Prostate gland (tissue), 2 donors: ENCODE data around the gene TPRG1L. TPM values are rescaled to one million over a fixed set of nuclear protein-coding genes. Genes with fewer than 3 reads are reported as not detected.
"Not testable (repeated sequence)": the region's sequence is repeated elsewhere in the genome, so short reads cannot be mapped to it uniquely, and the experiment has no call there.

Experiments used
- DNase-seq: peaks from one replicate; pipeline ENCODE4 v3.0.0-alpha.2; 2019; ENCODE audit warnings: low spot score
- H3K27ac ChIP-seq, 2 donors: fragments of 200-600 bp; sonication (generic); 2 replicates each; pipeline ENCODE4 v1.5.1; 2017 to 2019
- H3K27me3 ChIP-seq: fragments of 200-600 bp; sonication (generic); replicated peaks from 2 replicates; pipeline ENCODE4 v1.5.1; 2019; ENCODE audit not compliant: insufficient read depth
- H3K36me3 ChIP-seq, 2 donors: fragments of 200-600 bp; sonication (generic); 1 replicate in 1 of 2; 2 replicates in 1 of 2; pipeline versions ENCODE4 v1.5.1 to v1.8.1; 2017 to 2019
- H3K4me1 ChIP-seq: fragments of 200-600 bp; sonication (generic); replicated peaks from 2 replicates; pipeline ENCODE4 v1.5.1; 2019
- H3K4me3 ChIP-seq, 2 donors: fragments of 200-600 bp; sonication (generic); 2 replicates each; pipeline ENCODE4 v1.5.1; 2017 to 2019
- H3K9me3 ChIP-seq: fragments of 200-600 bp; sonication (generic); 2 replicates; pipeline ENCODE4 v1.5.1; 2017
- POLR2A ChIP-seq: fragments of 450-650 bp; IDR thresholded peaks from one replicate; pipeline ENCODE4 v1.6.1; 2016; ENCODE audit warnings: antibody characterized with exemption, mild to moderate bottlenecking
- POLR2AphosphoS5 ChIP-seq: sonication (generic); formaldehyde crosslinking; IDR thresholded peaks from one replicate; pipeline ENCODE4 v1.6.1; 2017; ENCODE audit warnings: antibody characterized with exemption
- WGBS: methylation state at CpG from one replicate; pipeline ENCODE4 v1.1.5; 2018; 5-methylcytosine and 5-hydroxymethylcytosine counted together
- intact Hi-C: fragments of 100-400 bp; cut with DNase I; formaldehyde crosslinking; loops from one replicate; pipeline ENCODE4 v1.14.2; 2022
- total RNA-seq, 2 donors: library from RNA; depleted of rRNA; stranded (reverse); fragments of >200 nt; gene quantifications; one replicate each; pipeline ENCODE4 v1.1.0, GENCODE V29; 2016
- TF ChIP-seq, protein P1 (sequence below), 4 experiments: fragments of 200-600 bp in 2 of 4; fragments of 450-650 bp in 2 of 4; sonication (generic) in 2 of 4; IDR thresholded peaks; 1 replicate in 3 of 4; 2 replicates in 1 of 4; pipeline ENCODE4 v1.5.1; 2016 to 2019; ENCODE audit warnings: antibody characterized with exemption in 4 of 4, mild to moderate bottlenecking in 2 of 4, moderate library complexity in 2 of 4

TPRG1L gene
- total RNA-seq, 2 donors from 2014 or later, result 26.4 to 35.0 TPM

- intact Hi-C loops, result no loop called here
- DNase-seq, result no peak
- no peak overlapping the region for H3K27ac ChIP-seq
- no peaks in the 10 kb centered on the region for H3K9me3 ChIP-seq
- no peaks in the 10 kb centered on the region for H3K27me3 ChIP-seq
- no peak overlapping the region for H3K4me3 ChIP-seq
- H3K36me3 ChIP-seq, result no peaks in the 10 kb centered on the region
- H3K4me1 ChIP-seq, result no peaks in the 10 kb centered on the region
- TF ChIP-seq, protein P1, sequence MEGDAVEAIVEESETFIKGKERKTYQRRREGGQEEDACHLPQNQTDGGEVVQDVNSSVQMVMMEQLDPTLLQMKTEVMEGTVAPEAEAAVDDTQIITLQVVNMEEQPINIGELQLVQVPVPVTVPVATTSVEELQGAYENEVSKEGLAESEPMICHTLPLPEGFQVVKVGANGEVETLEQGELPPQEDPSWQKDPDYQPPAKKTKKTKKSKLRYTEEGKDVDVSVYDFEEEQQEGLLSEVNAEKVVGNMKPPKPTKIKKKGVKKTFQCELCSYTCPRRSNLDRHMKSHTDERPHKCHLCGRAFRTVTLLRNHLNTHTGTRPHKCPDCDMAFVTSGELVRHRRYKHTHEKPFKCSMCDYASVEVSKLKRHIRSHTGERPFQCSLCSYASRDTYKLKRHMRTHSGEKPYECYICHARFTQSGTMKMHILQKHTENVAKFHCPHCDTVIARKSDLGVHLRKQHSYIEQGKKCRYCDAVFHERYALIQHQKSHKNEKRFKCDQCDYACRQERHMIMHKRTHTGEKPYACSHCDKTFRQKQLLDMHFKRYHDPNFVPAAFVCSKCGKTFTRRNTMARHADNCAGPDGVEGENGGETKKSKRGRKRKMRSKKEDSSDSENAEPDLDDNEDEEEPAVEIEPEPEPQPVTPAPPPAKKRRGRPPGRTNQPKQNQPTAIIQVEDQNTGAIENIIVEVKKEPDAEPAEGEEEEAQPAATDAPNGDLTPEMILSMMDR (IDR thresholded peaks at IDR 0.05), result no peak
- no peak for TF ChIP-seq POLR2AphosphoS5
- no peak for TF ChIP-seq POLR2A
- 86% methylated on average over 7 of the region's 7 CpGs for WGBS
Observed at GRCh38 chr1:3584915-3585314, 39.9 kb upstream of the TPRG1L start.

- H3K9me3 ChIP-seq, H3K27ac ChIP-seq, intact Hi-C loops, DNase-seq, H3K36me3 ChIP-seq, H3K4me3 ChIP-seq, H3K4me1 ChIP-seq, H3K27me3 ChIP-seq: not testable (repeated sequence)
- 66% methylated on average over 6 of the region's 6 CpGs for WGBS
Observed at GRCh38 chr1:3585353-3585868, 39.4 kb upstream of the TPRG1L start.

GRCh38 chr1:3585940-3586568, 38.8 kb upstream of the TPRG1L start:
- DNase-seq, result no peak
- H3K27me3 ChIP-seq, result no peaks in the 10 kb centered on the region
- intact Hi-C loops, result no loop called here

GRCh38 chr1:3586986-3587759, 37.6 kb upstream of the TPRG1L start:
- 66% methylated on average over 24 of the region's 24 CpGs for WGBS
- DNase-seq, result no peak

More at GRCh38 chr1:3585940-3586568, 38.8 kb upstream of the TPRG1L start:
- no peak overlapping the region for H3K27ac ChIP-seq
- H3K4me1 ChIP-seq, result no peaks in the 10 kb centered on the region
- H3K36me3 ChIP-seq, result no peaks in the 10 kb centered on the region
- H3K9me3 ChIP-seq, result no peaks in the 10 kb centered on the region
- H3K4me3 ChIP-seq, result no peak overlapping the region
- no peak for TF ChIP-seq POLR2AphosphoS5
- no peak for TF ChIP-seq POLR2A
- TF ChIP-seq, protein P1 (IDR thresholded peaks at IDR 0.05), result no peak
- WGBS, result 87% methylated on average over 19 of the region's 19 CpGs

GRCh38 chr1:3588395-3588794, 36.4 kb upstream of the TPRG1L start:
- 89% methylated on average over 5 of the region's 5 CpGs for WGBS
- TF ChIP-seq, protein P1 (IDR thresholded peaks at IDR 0.05), result no peak
- TF ChIP-seq POLR2A (no peak), POLR2AphosphoS5 (no peak)

More at GRCh38 chr1:3586986-3587759, 37.6 kb upstream of the TPRG1L start:
- Histone ChIP-seq H3K4me1 (no peaks in the 10 kb centered on the region), H3K9me3 (no peaks in the 10 kb centered on the region), H3K27ac (no peak overlapping the region), H3K36me3 (no peaks in the 10 kb centered on the region), H3K27me3 (no peaks in the 10 kb centered on the region), H3K4me3 (no peak overlapping the region)
- TF ChIP-seq POLR2A (no peak), POLR2AphosphoS5 (no peak)
- TF ChIP-seq, protein P1 (IDR thresholded peaks at IDR 0.05), result no peak
- intact Hi-C loops, result no loop called here

More at GRCh38 chr1:3588395-3588794, 36.4 kb upstream of the TPRG1L start:
- no peak overlapping the region for H3K4me3 ChIP-seq
- no peaks in the 10 kb centered on the region for H3K4me1 ChIP-seq
- H3K27me3 ChIP-seq, result no peaks in the 10 kb centered on the region
- intact Hi-C loops, result no loop called here
- DNase-seq, result no peak
- H3K36me3 ChIP-seq, result no peaks in the 10 kb centered on the region
- H3K9me3 ChIP-seq, result no peaks in the 10 kb centered on the region
- H3K27ac ChIP-seq, result no peak overlapping the region
